ENCODE data around the gene EFCAB14.
A peak's percentile ranks its signal among the peaks of the same experiment; 100 is the strongest.
"Not testable (repeated sequence)": the region's sequence is repeated elsewhere in the genome, so short reads cannot be mapped to it uniquely, and the experiment has no call there.

Gene EFCAB14

GRCh38 chr1:46687093-46687659 is 31.7 kb downstream of the EFCAB14 start:
- DNase-seq (ENCODE audit: low read depth in 1 of 2, low spot score in 1 of 2), result no peak

- DNase-seq (ENCODE audit: low read depth in 1 of 2, low spot score in 1 of 2), result no peak
These were observed 32.7 kb downstream of the EFCAB14 start for GRCh38 chr1:46686255-46686654.

- no peak for DNase-seq (ENCODE audit: low read depth in 1 of 2, low spot score in 1 of 2)
These were observed 34.2 kb downstream of the EFCAB14 start for GRCh38 chr1:46684670-46685069.

- no peak for DNase-seq (ENCODE audit: low read depth in 1 of 2, low spot score in 1 of 2)
These were observed 36.9 kb downstream of the EFCAB14 start for GRCh38 chr1:46682064-46682463.

- DNase-seq (ENCODE audit: low read depth in 1 of 2, low spot score in 1 of 2), result no peak
These were observed 37.4 kb downstream of the EFCAB14 start for GRCh38 chr1:46681333-46682034.

GRCh38 chr1:46679789-46680573 is 38.9 kb downstream of the EFCAB14 start:
- no peak for DNase-seq (ENCODE audit: low read depth in 1 of 2, low spot score in 1 of 2)

- no peak for DNase-seq (ENCODE audit: low read depth in 1 of 2, low spot score in 1 of 2)
These were observed 41.6 kb downstream of the EFCAB14 start for GRCh38 chr1:46677339-46677738.

GRCh38 chr1:46676531-46676930 is 42.4 kb downstream of the EFCAB14 start:
- DNase-seq (ENCODE audit: low read depth in 1 of 2, low spot score in 1 of 2), result no peak

GRCh38 chr1:46675549-46676314 is 43.2 kb downstream of the EFCAB14 start:
- no peak for DNase-seq (ENCODE audit: low read depth in 1 of 2, low spot score in 1 of 2)

GRCh38 chr1:46673749-46674182 is 45.1 kb downstream of the EFCAB14 start:
- DNase-seq (ENCODE audit: low read depth in 1 of 2, low spot score in 1 of 2), result no peak

- no peak for DNase-seq (ENCODE audit: low read depth in 1 of 2, low spot score in 1 of 2)
These were observed 46.2 kb downstream of the EFCAB14 start for GRCh38 chr1:46672696-46673095.

- DNase-seq (ENCODE audit: low read depth in 1 of 2, low spot score in 1 of 2), result no peak
These were observed 47.4 kb downstream of the EFCAB14 start, which contains the start of gene TEX38 for GRCh38 chr1:46671554-46671953. Gene TEX38 (plus strand): TSS chr1:46671854. CDS start chr1:46671935, 81 bp downstream.

GRCh38 chr1:46670134-46670533 is 48.8 kb downstream of the EFCAB14 start:
- DNase-seq (ENCODE audit: low read depth in 1 of 2, low spot score in 1 of 2), result no peak

GRCh38 chr1:46667782-46668760 is 50.8 kb downstream of the EFCAB14 start, which contains the start of gene ATPAF1:
Gene ATPAF1 (minus strand): TSS chr1:46668364. CDS start chr1:46668322, 42 bp downstream.
- peak; percentile 45 to 58 for DNase-seq (ENCODE audit: low read depth in 1 of 2, low spot score in 1 of 2)

- DNase-seq (ENCODE audit: low read depth in 1 of 2, low spot score in 1 of 2), result no peak
These were observed 52.9 kb downstream of the EFCAB14 start for GRCh38 chr1:46665983-46666382.

- DNase-seq (ENCODE audit: low read depth in 1 of 2, low spot score in 1 of 2), result not testable (repeated sequence)
These were observed 56.0 kb downstream of the EFCAB14 start for GRCh38 chr1:46662919-46663318.

- DNase-seq (ENCODE audit: low read depth in 1 of 2, low spot score in 1 of 2), result not testable (repeated sequence)
These were observed 58.8 kb downstream of the EFCAB14 start for GRCh38 chr1:46660116-46660515.

GRCh38 chr1:46659307-46659870 is 59.5 kb downstream of the EFCAB14 start:
- DNase-seq (ENCODE audit: low read depth in 1 of 2, low spot score in 1 of 2), result no peak

- DNase-seq (ENCODE audit: low read depth in 1 of 2, low spot score in 1 of 2), result no peak
These were observed 61.1 kb downstream of the EFCAB14 start for GRCh38 chr1:46657775-46658174.

- DNase-seq (ENCODE audit: low read depth in 1 of 2, low spot score in 1 of 2), result no peak
These were observed 62.3 kb downstream of the EFCAB14 start for GRCh38 chr1:46656643-46657042.

Data from activated CD4-positive, alpha-beta T cell treated with anti-CD3 and anti-CD28 coated beads, Interleukin-2, amount 50 U/mL, for 24 hours (primary cell).